ENCODE measurements around the gene HOXB6.

HOXB6 gene

DNA sequence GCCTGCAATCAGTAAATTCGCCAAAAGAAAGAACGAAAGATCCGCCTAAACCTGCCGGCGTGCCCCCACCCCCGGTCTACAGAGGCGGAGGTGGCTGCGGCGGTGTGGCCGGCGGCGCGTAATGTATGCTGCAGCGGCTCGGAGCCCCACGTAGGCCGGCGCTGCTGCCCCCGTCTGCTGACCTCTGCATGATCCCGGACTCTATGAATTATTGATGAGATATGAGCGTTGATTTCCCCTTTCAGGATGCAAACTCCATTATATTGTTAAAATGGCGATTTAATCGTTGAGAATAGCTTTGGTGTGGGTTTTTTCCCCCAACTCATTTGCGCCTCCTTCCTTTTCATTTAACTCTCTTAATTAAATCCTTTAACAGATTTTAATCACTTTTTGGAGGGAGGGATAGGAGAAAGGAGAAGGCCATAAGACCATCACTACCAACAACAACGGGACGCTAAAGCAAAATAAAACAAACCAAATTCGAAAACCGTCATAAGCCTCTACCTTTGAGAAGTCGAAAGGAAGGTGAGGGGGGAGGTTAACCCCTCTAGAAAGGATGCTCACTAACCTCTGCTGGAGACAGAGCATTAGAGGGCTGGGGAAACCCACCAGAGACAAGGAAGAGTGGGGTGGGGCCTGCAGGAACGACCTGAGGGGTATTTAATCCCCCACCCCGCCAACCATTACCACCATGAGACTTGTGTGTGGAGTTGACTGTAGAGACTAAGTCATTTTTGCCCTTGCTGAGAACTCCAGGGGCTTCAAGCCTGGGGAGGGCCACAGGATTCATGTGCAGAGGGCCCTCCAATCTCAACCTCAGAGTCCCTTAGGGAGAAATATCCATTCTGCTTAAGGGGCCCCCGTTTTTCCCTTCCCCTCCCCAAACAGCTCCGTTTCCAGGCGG, 18.2 kb downstream of the HOXB6 start:
- FAIRE-seq, result peak; percentile 4

DNA sequence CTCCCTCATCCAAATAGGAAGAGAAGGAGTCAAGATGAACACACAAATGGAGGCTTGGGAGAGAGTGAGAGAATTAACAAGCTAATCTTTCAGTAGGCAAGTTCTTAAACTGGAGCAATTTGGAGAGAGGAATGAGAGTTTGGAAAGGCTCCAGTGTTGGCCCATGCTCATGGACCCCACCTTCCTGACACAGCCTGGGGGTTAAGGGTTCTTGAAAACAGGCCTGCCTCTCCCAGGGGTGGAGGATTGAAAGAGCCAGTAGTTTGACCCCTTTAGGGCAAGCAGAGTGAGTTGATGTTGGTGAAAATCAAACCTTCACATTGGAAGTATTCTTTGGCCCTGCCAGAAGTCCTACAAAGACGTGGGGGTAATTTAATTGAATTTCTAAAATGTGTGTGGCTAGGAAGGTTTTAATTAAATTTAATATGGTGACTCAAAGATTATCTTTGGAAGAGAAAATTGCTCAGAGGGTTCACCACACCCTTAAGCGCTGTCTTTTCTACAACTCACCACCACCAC, 20.5 kb downstream of the HOXB6 start:
- FAIRE-seq (no peak), DNase-seq (ENCODE audit: insufficient read length, low spot score) (no peak)

More for the DNA sequence above, 18.2 kb downstream of the HOXB6 start:
- DNase-seq (ENCODE audit: insufficient read length, low spot score), result no peak

DNA sequence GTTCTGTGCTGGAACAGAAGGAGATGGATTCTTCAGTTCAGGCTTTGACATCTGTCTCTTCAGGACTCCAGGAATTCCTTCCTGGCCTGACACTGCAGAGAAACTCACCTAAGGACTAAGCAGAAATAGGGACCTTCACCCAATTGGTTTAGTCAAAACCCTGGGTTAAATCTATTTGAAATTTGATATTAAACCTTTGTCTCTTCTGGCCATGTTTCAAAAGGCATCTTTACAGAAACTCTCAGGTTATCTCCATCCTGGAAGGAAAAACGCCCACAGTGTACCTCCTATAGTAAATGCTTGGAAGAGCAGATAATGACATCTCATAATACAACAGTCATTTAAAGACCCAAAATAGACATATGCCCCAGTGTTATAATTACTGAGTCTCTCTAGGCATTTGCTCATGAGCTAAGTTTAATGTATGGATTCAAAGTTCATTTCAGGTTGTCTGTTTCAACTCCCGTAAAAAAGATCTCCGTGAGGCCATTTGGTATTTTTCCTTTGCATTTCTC, 21.0 kb downstream of the HOXB6 start:
- FAIRE-seq (no peak), DNase-seq (ENCODE audit: insufficient read length, low spot score) (no peak)

DNA sequence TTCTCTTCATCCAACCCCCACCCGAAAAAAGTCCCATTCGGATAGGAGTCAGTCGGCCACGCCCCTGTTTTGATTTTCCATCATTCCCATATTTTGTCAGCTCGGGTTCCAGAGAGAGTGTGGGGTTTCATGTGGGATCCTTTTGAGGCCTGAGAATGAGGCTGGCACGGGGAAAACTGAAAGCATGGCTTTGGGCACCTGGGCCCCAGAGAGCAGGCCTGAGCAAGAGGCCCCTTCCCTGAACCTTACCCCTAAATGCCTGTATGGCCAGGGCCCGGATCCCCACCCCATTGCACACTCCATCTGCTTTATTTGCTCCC, 22.1 kb downstream of the HOXB6 start:
- FAIRE-seq (no peak), DNase-seq (ENCODE audit: insufficient read length, low spot score) (no peak)

DNA sequence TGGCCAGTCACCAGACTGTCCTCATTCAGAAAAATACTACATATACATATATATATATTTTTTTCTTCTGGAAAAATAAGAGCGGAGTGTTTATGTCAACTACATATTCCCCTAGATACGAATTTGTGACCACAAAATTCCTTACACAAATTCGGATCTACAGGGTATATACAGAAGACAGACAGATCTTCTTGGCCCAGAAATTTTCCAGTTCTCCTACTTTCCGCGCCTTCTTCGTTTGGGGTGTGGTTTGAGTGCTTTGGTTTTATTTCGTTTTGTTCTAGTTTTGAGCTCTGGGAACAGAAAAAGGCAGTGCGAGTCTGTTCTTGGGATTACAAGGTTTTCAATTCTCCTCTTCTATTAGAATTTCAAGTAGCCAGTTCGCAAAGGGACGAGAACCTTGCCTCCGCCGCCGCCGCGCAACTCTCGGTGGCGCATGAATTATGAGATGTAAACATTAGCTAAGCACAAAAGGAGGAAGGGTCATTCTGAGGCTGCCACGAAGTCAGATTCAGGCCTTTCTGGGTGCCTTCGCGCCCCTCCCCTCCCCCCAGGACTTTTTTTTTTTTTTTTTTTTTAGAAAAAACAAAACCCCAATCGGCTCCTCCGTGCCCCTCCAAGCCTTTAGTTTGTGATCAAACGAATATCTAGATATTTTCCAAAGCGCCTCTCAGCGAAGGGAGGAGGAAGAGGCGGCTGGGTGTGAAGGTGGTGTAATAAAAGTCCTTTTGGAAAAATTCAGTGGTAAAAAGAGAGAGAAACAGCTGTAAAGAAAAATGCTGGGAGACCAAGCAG, 24.8 kb downstream of the HOXB6 start:
- peak; percentile 70 for FAIRE-seq
- no peak for DNase-seq (ENCODE audit: insufficient read length, low spot score)

DNA sequence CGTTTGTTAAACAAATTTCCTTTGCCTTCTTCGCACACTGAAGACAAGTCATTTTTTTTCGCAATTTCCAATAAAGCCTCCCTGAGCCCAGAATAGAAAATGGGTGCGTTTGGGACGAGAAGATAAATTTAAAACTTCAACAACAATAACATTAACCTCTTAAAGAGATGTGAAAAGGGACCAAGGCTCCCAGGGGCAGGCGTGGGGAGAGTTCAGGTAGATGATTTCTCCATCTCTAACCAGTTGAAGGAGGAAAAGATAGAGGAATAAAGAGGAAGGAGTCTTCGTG, 25.4 kb downstream of the HOXB6 start:
- FAIRE-seq (no peak), DNase-seq (ENCODE audit: insufficient read length, low spot score) (no peak)

DNA sequence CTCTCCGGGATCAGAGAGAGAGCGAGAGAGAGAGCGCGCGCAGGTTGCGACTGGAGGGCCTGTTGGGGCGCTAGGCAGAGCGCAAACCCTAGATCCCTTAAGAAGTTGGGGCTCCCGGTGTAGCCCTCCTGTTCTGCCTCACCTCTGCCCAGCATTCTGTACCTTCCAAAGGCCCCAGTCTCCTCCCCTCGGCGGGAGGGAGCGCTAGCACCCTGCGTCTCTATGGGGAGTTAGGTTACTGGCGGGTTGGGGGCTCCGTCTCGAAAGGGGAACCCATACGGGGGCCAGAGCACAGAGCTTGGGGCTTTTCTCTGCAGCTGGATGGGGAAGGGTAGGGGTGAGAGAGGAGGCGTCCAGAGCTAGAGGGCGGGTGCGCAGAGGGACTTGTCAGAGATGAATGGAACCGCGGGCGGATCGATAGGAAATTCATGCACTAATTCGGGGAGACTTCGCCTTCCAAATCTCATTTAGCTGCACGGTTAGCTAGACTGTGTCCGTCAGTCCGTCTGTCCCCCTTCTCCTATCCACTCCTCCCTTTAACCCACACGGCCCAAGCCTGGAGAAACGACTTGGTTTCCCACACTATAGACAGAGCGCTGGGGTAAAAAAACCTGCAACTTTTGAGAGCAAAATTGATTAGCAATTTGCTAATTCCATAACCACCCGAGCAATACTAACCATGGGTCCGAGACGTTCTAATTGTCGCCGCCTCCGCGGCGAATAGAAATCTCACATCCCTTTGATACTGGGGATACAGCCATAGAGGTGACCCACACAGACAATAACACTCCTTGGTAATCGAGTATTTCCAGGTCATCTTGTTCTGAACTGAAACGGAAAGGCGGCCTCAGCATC, 25.9 kb downstream of the HOXB6 start:
- DNase-seq (ENCODE audit: insufficient read length, low spot score) (no peak), FAIRE-seq (no peak)

DNA sequence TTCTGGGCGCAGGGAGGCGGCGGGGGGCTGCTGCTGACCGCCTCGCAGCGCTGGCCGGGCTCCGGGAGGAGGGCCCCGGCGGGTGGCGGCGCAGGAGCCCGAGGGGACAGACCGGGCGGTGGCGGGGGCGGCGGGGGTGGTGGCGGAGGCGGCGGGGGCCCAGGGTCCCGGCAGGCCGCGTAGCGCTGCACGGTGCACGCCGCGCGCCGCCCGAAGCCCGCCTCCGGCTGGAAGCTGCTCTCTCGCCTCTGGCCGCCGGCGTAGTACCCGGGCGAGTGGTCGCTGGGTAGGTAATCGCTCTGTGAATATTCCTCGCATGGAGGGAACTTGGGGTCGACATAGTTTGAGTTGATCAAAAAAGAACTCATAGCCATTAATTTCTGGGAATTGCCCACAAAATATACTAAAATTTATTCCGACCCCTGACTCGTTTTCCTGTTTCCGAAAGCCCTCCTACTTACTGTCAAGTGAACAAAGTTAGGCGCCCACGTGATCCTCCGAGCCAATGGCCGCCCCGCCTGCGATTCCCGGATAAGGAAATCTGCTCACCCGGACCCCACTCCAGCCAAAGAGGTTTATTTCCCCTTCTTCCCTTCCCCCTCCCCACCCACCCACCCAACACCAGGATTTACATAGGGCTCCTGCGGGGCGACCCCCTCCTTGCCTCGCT, 26.7 kb downstream of the HOXB6 start, which contains the start of gene HOXB4:
HOXB4 (minus strand) TSS at position 405 of the 670 bp plus-strand sequence; CDS start at position 374, 31 bp downstream.
- FAIRE-seq (peak; percentile 95), DNase-seq (ENCODE audit: insufficient read length, low spot score) (no peak)

DNA sequence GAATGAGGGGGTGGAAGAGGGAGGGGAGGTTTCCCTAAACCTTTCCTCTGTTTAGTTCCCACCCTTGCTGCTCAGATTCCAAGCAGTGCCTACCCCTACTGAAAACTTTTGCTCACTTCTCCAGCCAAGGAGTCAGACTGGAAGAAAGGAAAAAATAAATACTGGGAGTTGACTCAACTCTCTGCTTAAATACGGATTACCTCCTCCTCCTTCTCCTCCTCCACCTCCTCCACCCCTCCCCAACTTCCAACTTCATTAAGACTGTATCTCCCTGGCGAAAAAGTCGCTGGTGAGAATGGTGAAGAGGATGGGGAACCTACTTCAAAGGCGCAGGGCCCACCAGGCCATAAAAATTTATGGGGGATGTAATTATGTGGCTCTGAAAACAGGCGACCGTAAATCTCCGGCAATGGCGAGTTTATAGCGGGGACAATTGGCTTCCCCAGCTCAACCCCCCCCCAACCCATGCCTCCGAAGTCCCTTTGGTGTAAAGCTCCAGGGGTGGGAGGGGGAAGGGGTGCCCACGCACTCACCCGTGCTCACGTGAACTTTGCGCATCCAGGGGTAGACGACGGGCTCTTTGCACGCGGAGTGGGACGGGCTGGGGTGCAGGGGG, 27.3 kb downstream of the HOXB6 start:
- FAIRE-seq (peak; percentile 35), DNase-seq (ENCODE audit: insufficient read length, low spot score) (no peak)

DNA sequence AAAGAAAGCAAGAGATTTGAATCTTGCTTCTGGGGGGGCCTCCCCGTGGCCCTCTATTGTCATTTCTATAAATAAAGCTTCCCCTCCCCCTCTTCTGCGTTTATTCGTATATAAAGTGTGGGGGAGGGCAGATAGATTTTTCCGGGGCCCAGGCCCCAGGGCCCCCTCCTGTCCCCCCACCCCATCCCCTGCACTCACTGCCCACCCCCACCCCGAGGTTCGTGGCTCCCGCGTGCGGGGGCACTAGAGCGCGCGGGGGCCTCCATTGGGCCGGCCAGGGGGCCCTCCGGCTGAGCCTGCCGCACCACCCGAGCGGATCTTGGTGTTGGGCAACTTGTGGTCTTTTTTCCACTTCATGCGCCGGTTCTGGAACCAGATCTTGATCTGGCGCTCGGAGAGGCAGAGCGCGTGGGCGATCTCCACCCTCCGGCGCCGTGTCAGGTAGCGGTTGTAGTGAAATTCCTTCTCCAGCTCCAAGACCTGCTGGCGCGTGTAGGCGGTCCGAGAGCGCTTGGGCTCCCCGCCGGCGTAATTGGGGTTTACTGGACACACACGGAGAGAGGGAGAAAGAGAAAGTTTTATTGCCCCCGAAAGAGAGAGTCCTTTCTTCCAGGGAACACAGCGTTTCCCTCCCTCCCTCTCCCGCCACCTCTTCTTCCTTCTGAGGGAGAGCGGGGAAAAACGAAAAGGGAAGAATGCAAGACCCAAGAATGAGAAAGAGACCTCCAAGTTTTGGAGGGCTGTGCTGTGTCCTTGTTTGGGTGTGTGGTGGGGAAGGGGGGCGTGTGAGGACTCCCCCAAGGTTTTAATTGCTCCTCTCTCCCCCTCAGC, 28.1 kb downstream of the HOXB6 start:
- FAIRE-seq (no peak), DNase-seq (ENCODE audit: insufficient read length, low spot score) (no peak)

DNA sequence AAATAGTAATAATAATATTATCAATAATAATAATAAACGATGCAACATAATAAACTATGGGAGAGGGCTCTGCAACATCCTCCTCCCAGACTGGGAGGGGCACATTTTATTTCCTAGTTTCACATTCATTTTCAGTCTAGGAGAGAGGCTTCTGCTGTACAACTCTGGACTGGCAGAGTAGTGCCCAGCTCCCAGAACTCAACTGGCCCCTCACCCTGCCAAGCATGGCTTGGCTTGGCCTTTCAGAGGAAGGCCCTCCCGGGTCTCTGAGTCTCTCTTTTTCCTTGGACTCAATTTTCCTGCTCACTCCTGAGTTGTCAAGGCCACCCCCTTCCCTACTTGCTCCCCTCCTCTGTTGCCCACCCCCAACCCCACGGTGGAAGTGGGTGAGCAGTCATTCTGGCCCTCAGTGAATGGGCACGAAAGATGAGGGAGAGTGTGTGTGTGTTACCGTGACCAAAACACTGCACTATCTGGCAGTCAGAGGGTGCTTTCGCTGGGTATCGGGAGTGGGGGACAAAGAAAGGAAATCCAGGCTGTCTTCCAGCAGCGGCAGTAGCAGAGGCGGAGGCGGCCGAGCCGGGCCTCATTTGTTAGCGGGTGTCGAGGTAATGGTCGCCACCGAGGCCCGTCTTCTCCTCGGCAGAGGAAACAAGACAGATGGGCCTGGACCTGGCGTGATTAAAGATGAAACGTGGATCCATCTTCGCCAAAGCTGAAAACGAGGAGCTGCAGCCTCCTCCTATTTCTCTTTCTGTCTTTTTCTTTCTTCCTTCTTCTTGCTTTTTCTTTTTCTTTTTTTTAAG, 28.9 kb downstream of the HOXB6 start:
- no peak for DNase-seq (ENCODE audit: insufficient read length, low spot score)
- peak; percentile 8 for FAIRE-seq

DNA sequence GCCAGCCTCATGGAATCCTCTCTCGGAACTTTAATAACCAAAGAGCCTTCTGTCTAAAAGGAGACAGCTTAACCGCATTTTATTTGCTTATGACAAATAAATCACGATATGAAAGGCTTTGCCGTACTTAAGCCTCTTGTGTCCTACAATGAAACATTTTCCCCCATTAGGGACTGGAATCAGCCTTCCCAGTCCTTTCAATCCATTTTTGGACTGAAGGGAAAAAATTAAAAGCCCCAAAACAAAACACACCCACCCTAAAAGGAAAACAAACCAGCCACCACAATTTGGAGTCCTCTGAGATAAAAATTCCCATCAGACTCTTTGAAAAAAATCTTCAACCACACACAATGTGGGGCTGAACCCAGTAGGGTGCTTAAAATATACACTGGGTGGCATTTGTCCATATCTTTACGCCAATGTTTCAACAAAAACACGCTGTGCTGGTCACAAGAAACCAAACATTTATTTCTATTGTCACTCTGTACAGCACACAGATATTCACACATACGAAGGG, 29.7 kb downstream of the HOXB6 start:
- FAIRE-seq (no peak), DNase-seq (ENCODE audit: insufficient read length, low spot score) (no peak)

DNA sequence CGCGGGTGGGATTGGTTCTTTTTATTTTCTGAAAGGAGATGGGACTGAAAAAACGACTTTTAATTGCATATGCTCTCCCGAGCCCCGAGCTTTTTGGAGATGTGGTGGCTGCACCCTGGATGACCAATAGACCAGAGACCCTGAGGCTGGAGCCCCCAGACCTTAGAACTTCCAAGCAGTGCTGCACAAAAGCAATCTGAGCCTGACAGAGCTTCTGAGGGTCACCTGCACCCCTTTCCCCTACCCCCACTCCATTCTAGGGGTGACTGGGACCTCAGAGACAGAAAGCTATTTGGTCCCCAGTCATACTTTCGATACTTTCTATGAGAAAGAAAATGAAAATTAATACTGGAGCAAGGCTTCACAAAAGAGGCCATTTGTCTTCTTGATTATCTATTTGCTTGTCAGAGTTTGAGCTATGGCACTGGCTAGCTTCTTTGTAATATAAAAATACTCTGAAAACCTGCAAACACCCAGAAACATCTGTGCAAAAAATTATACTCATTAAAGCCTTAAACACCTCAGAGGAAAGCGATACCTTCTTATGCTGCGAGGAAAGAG, 30.2 kb downstream of the HOXB6 start:
- peak; percentile 33 for FAIRE-seq
- no peak for DNase-seq (ENCODE audit: insufficient read length, low spot score)

DNA sequence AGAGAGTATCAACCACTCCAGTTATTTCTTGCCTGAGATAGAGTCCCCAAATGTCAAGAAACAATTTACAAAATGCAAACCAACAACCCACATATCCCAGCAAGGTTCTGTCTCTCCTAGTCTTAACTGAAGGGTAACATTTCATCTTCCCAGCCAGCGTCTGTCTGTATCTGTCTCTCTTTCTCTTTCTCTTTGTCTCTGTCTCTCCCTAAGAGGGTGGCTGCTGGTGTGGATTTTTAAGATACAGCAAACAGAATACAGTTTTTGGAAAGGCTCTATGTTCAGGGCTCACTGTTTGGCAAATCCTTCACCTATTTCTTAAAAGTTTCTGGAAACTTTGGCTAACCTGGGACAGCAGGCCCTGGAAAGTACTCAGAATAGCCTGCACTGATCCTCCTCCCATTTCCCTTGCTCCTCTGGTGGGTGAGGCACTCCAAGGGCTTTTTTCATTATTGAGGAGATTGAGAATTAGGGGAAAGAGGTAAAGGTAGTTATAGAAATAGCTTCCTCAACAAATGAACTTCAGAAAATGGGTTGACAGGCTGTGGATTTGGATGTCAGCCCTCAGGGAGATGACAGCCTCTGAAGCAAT, 32.9 kb downstream of the HOXB6 start:
- no peak for DNase-seq (ENCODE audit: insufficient read length, low spot score)
- peak; percentile 21 for FAIRE-seq

DNA sequence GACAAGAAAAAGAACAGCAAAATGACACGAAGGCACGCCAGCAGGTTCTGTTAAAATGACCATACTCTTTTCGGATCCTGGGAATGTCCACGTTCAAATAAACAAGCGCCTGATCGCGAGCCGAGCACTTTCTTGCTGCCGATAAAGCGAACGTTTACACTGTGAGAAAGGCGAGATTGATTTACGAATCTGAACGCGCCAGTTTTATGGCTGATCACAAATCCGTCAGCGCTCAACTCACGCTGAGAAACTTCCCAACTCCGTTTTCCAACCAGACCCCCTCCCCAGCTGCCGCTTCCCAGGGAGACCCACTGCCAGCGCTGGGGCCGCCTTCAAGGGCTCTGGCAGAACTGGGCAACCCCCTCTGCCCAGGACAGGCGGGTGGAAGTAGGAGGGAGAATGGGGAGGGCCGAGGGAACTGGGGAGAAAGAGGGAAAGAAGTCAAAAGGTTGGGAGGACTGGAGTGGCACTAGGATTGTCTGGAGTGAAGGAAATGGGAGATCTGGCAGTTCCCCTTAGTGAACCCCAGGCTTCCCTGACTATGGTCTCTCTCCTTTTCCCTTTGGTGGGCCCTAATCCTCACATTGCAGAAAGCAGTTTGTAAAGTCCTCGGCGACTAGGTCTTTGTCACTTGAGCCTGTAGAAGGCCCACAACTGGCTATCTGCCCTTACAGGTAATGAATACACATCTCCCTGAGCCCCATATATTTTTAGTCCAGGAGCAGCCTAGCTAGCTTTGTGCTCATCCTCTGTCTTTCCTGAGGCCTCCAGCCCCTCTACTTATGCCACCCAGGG, 33.6 kb downstream of the HOXB6 start:
- FAIRE-seq (no peak), DNase-seq (ENCODE audit: insufficient read length, low spot score) (no peak)

DNA sequence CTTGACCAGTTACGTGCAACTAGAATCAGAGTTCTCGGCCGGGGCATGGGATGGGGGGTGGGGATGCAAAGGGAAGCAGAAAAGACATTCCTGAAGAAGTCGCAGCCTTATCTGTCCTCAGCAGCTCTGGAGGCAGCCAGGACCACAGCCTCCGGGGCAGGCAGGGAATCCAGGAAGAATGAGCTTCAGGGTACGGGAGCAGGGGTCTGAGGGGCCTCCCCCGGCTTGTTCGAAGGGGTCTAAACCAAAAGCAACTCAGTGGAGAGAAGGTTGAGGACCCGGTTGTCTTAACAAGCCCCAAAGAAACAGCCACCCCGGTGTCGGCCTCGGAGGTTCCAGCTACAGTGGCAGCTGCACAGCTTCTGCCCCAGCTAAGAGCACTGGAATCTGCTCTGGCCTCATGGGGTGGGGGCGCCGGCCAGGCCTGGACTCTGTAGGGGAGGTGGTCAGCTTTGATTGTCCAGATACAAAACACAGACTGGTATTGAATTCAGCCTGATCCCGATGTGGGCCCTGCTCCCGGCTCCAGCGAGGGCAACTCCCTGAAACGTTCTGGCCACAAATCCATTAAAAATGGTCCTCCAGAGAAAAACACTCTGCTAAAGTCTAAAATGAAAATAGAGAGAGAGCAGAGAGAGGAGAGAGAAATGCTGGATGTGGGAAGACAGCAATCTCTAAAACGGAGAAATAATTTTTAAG, 34.3 kb downstream of the HOXB6 start:
- DNase-seq (ENCODE audit: insufficient read length, low spot score) (no peak), FAIRE-seq (no peak)

Measured in GM19239 (cell line).